NOMO-1 treated with dmso at 0.1 percent for 144 hours (cell line): ENCODE measurements around the gene TRIM7.
"Not testable (repeated sequence)": the region's sequence is repeated elsewhere in the genome, so short reads cannot be mapped to it uniquely, and the experiment has no call there.

ENCODE experiments used
- DNase-seq: peaks from one replicate; lab custom pipeline; 2025; ENCODE audit not compliant: unreplicated experiment; lab: John Stamatoyannopoulos, UW

The TRIM7 gene

GRCh38 chr5:181194489-181195248, 10.3 kb downstream of the TRIM7 start:
- no peak for DNase-seq

- no peak for DNase-seq
Measured at GRCh38 chr5:181193656-181194055, 11.3 kb downstream of the TRIM7 start.

GRCh38 chr5:181192337-181193046, 12.5 kb downstream of the TRIM7 start:
- no peak for DNase-seq

GRCh38 chr5:181191526-181192336, 13.3 kb downstream of the TRIM7 start:
- DNase-seq = no peak

- no peak for DNase-seq
Measured at GRCh38 chr5:181190711-181191525, 14.1 kb downstream of the TRIM7 start.

- no peak for DNase-seq
Measured at GRCh38 chr5:181189962-181190710, 14.9 kb downstream of the TRIM7 start.

- no peak for DNase-seq
Measured at GRCh38 chr5:181189363-181189961, 15.5 kb downstream of the TRIM7 start.

- DNase-seq = no peak
Measured at GRCh38 chr5:181188700-181189362, 16.2 kb downstream of the TRIM7 start.

- DNase-seq = no peak
Measured at GRCh38 chr5:181187500-181188213, 17.3 kb downstream of the TRIM7 start.

- no peak for DNase-seq
Measured at GRCh38 chr5:181186986-181187499, 18.0 kb downstream of the TRIM7 start.

- DNase-seq = no peak
Measured at GRCh38 chr5:181186022-181186421, 19.0 kb downstream of the TRIM7 start.

GRCh38 chr5:181185560-181185959, 19.4 kb downstream of the TRIM7 start:
- no peak for DNase-seq

- DNase-seq = no peak
Measured at GRCh38 chr5:181184845-181185216, 20.2 kb downstream of the TRIM7 start.

GRCh38 chr5:181182651-181183050, 22.3 kb downstream of the TRIM7 start:
- DNase-seq = no peak

GRCh38 chr5:181181650-181182565, 23.1 kb downstream of the TRIM7 start:
- no peak for DNase-seq

GRCh38 chr5:181177559-181177958, 27.4 kb downstream of the TRIM7 start:
- not testable (repeated sequence) for DNase-seq

- no peak for DNase-seq
Measured at GRCh38 chr5:181176254-181176952, 28.6 kb downstream of the TRIM7 start.
